ENCODE results near the gene DDX20.
"Not testable (repeated sequence)": the region's sequence is repeated elsewhere in the genome, so short reads cannot be mapped to it uniquely, and the experiment has no call there.

The DDX20 gene

DNA sequence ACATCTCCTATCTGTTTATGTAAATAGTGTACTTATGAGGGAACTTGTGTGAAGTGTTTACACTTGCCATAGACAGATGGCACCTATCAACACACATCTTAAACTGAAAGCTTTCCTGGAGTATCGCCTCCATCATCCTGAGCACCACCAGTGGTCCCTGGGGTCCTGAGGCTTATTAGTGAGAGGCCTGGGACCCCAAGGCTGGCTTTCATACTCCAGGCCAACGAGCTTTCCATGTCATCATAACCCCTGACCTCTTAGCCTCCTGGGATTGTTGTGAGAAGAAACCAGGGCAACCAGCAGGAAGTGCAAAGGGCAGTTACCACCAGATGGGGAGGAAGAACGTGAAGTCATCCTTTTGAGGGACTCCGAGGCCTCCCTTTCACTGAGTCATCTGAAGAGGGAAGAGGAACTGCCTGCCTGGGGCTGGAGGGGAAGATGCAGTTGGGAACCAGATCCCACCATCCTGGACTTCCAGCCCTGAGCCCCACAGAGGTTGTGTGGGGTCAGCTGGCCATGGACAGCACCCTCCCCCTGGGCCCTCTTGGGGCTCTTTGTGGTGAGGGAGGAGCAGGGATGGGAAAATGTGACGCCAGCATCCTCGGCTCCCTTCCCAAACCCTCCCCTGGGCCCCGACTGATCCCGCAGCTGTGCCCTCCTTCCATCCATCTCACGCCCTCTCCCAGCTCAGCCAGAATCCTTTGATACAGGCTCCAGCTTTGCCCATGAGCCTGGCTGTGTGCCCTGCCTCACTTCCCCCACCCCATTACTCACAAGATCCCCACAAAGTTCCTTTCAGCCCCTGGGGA is 22.3 kb upstream of the DDX20 start:
- DNase-seq (ENCODE audit: low spot score): peak; percentile 66
- no peak for FAIRE-seq

DNA sequence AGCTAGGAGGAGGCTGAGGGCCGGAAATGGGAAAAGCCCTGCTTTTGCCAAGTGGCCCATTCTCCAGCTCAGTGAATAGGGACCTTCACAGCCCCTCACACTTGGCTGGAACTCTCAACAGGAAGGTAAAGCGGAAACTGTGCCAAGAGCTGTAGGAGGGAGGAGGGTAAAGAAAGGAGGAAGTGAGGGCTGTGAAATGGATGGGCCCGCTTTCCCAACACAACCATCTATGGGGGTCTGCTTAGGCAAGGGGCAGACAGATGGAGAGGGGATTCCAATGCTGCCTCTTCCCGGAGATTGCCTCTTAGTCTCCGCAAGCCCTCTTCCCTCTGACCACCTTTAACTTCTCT is 21.7 kb upstream of the DDX20 start:
- DNase-seq (ENCODE audit: low spot score) (no peak), FAIRE-seq (no peak)

DNA sequence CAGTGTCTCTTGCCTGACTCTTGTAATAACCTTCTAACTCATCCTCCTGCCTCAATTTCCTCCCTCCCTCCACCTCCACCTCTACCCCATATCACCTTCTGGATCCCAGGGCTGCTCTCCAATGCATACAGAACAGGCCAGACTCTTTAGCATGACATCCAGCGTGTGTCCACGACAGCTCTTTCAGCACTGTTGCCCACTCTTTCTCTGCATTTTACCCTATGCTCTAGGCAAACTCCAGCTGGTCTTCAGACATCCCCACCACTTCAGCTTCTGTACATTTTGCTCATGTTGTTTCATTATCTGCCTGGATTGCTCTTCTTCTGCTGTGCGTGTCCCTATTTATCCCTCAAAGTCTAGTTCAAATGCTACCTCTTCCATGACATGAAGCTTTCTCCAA is 21.3 kb upstream of the DDX20 start:
- DNase-seq (ENCODE audit: low spot score): no peak
- no peak for FAIRE-seq

DNA sequence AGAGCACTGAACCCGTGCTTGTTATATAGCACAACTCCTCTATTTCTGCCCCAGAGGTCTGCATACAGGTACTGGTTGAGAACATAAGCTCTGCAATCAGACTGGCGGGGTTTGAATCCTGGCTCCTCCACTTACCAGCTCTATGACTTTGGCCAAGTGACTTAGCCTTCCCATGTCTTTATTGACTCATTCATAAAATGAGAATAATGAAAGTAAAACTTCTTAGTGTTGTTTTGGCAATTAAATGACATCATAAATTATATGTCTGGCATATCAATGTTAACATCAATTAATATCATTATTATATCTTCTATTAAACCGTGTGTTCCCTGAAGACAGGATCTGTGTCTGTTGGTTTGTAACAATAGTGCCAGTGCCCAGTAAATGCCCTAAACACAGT is 20.8 kb upstream of the DDX20 start:
- DNase-seq (ENCODE audit: low spot score) (no peak), FAIRE-seq (no peak)

DNA sequence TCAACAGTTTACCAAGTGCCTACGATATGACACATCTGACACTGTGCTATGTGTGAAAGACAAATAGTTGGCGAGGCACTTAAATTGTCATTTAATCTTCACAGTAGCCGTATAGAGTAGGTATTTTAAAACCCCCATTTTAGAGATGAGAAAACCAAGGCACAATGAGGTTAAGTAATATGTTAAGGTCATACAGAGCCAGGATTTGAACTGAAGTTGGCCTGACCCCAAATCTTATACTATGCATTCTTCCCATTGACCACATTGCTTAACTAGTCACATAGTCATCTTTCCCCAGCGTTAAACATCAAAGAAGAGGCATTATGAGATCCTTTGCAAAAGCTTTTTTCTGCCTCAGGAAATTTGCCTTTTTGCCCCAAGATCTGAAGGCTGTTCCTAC is 20.4 kb upstream of the DDX20 start:
- DNase-seq (ENCODE audit: low spot score) (no peak), FAIRE-seq (no peak)

DNA sequence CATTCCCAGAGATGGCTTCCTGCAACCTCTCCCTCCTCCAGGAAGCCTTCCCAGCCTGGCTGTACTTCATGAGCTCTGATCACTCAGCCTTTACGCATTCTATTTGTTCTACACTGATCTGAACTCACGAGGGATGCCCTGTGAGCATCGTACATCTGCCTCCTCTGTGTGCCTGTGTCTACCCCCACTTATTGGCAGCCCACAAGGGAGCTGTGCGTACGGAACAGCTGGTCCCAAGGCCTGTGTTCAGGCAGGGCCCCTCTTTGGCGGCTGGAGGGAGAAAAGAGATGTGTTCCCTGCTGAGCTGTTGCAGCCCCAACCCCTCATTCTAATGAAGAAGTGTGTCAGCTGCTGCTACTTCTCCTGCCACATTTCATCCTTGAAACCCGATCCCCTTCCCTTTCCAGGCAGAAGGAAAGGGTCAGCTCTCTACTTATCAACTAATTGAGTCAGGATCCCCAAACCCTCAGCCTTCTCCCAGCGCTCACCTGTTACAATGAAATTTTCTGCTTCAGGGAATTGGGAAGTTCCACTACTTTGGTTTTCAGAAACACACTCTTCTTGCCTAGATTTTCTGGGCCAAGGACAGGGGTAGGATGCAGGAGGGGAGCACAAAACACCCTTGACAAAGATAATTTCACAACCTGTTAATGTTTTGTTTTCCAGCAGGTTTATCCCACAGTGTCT is 19.7 kb upstream of the DDX20 start:
- no peak for FAIRE-seq
- DNase-seq (ENCODE audit: low spot score): no peak

DNA sequence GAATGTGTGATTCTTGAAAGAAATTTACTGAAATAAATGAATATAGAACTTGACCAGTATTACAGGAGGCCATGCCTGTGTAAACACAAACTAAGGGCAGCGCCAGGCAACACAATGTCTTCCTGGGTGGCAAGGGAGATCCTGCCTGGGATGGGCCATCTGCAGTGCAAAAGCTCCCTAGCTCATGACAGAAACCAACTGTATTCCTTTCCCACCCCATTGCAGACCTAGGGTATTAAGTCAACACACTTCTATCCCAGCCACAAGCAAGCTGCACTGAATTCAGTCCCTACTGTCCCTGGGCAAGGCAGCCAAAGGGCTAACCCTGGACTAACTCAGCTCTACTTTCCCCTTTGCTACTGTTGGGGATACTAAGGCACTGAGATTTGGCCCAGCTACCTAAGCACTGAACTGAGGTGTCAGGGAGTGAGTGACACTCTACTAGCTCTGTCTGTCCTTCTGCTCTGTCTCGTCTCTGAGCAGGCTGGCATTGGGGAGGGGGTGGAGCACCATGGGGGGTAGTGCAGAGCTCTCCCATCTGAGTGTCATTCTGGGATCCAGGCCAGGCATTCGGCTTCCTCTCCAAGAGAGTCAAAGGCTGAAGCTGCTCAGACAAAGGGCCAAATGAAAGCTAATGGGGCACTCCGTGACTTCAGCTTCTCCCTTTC is 19.0 kb upstream of the DDX20 start:
- FAIRE-seq: no peak
- no peak for DNase-seq (ENCODE audit: low spot score)

DNA sequence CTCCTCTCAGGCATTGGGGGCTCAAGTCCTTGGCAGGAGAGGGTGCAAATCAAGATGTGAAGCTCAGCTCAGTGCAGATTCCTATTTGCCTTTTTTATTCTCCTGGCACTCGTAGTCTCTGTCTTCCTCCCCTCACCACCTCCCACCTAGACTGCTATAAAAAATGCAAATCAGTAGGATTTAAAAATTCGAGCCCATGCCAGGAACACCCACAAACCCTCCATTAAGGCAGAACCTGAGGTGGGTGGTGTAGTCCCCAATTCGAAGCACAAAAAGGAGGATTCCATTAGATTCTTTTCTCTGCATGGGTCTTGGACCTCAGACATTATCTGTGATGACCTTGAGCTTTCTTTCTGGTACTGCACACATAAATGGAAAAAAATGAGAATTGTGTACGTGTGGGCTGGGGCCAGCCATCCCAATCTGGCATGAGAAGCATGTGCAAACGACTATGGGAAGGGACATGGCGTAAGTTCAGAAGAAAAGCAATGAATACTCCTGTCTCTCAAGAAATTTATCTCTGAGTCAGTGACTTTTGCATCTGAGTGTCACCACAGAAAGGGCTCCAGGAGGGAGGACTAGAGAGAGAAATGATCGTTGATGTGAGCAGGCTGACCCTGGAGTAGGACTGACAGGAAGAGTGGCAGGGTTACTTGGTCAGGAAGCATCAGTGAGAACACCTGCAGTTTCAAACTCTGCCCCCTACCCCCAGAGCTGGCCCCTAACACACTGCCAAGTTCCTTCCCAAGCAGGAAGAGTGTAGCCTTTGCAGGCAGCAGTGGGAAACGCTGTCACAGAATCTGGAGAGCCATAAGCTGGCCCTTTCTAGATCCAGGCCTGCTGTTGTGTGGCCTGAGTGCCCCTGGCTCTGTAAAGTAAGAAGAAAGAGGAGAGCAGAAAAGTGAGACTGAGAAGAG is 18.2 kb upstream of the DDX20 start:
- DNase-seq (ENCODE audit: low spot score): no peak
- FAIRE-seq: no peak

DNA sequence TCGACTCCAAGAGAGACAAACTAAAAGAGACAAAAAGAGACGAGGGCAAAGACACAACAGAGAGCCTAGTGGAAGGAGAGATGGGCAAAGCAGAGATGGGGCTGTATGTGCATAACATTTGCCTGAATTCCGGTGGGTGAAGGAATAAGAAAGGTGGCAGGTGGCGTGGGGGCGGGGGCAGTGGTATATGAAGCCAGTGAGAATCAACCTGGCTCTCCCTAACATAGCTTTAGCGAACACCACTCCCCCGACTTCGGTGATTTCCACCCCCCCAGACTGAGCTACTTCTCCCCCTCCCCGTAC is 17.6 kb upstream of the DDX20 start:
- DNase-seq (ENCODE audit: low spot score) (no peak), FAIRE-seq (no peak)

DNA sequence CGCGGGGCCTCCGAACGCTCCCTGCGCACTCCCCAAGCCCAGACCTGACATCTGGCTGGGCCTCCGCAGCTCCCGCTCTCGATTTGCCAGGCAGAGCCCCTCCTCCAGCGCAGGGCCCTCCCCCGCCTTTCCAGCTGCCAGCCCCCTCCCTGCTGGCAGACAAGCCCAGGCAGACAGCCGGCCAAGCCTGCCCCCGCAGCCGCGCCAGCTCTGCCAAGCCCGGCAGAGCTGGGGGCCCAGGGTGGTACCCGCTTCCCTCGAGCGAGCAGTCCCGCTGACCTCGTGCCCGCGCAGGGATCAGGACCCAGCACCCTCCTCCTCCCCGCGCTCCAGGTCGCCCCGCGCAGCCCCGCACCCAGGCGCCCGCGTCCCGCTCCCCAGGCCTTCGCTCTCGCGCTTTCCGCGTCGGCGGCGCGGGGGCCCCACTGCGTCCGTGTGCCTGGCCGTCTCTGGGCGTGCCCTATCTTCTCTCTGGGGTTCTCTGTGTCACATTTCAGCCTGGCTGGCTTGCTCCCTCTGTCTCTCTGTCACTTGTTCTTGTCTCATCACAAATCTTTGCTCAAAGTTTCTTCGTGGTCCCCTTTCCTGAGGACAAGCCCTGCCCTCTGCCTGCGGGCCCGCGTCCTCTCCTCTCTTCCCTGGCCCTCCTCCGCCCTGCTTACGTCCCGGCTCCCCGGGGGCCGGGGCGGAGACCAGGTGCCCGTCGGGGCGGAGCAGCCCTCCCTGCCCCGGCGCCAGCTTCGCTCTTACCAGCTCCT is 17.1 kb upstream of the DDX20 start:
- no peak for FAIRE-seq
- peak; percentile 38 for DNase-seq (ENCODE audit: low spot score)

DNA sequence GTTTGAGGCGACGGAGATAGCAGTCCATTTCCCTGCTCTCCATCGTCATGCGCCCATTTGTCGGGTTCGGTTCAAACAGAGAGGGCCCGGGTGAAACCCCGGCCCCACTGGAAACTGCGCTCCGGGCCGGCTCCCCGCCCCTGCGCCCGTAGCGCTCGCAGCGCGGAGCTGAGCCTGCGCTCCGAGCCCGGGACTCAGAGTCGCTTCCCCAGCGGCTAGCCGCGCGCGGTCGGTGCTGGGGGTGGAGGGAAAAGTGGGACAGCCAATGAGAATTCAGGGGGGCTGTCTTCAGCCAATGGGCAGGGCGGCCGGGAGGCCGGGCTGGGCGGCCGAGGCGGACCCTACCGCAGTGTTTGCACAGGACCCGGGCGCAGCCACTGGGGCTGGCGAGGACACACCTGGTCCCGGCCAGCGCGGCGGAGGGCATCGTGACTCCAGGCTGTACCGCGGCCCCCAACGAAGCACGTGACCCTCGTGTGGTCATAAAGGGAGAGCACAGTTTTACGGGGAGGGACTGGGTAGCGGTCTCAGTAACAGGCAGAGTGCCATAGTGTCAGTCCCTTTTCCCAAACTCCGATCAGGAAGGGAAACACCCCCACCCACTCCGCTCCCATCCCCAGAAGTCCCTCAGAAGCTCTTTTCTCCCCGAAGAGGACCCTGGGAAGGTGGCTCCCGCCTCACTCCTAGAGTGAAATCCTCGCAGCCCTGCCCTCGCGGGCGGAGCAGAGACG is 16.3 kb upstream of the DDX20 start, which contains the start of gene INKA2:
Gene INKA2 (minus strand): TSS at position 202 of the 731 bp plus-strand sequence. CDS start 153 bp downstream, at position 49.
- FAIRE-seq (no peak), DNase-seq (ENCODE audit: low spot score) (peak; percentile 59)

DNA sequence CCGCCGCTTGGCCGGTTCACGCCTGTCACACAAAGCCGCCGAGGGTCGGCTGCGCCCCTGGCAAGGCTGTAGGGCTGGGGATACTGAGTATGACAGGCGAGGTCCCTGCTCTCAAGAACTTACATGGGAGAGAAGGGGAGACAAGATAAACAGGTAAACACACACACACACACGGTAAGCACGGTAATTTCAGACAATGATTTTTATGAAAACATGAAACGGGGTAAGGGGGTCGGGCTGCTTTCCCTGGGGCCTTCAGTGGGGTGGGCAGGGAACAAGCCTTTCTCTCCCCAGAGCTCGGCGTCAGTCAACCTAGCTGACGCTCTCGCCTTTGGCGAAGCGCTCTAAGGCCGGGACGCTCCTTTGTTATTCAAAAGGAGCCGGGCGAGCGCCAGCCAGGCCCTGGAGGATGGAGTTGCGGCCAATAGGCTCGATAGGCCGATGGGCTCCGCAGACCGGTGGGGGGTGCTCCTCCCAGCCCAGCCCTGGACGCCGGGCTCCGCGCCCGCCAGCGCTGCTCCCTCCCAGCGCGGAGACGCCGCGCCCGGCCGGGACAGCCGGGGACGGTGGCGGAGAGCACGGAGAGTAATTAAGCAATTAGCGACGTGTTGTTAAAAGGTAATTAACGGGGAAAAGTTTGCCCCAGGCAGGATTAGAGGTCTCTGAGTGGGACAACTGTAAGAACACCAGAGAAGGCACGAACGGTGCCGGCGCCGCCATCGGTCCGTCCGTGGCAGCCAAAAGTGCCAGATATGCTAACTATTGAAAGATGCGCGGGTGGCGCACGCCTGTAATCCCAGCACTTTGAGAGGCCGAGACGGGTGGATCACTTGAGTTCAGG is 15.6 kb upstream of the DDX20 start:
- FAIRE-seq: no peak
- no peak for DNase-seq (ENCODE audit: low spot score)

DNA sequence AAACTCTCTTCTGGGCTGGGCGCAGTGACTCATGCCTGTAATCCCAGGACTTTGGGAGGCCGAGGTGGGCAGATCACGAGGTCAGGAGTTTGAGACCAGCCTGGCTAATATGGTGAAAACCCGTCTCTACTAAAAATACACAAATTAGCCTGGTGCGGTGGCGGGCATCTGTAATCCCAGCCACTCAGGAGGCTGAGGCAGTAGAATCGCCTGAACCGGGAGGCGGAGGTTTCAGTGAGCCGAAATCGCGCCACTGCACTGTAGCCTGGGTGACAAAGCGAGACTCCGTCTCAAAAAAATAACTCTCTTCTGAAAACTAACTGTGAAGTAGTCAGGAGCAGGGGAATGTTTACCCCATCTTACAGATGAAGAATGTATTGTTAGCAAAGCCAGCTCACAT is 13.4 kb upstream of the DDX20 start:
- not testable (repeated sequence) for FAIRE-seq; DNase-seq (ENCODE audit: low spot score)

DNA sequence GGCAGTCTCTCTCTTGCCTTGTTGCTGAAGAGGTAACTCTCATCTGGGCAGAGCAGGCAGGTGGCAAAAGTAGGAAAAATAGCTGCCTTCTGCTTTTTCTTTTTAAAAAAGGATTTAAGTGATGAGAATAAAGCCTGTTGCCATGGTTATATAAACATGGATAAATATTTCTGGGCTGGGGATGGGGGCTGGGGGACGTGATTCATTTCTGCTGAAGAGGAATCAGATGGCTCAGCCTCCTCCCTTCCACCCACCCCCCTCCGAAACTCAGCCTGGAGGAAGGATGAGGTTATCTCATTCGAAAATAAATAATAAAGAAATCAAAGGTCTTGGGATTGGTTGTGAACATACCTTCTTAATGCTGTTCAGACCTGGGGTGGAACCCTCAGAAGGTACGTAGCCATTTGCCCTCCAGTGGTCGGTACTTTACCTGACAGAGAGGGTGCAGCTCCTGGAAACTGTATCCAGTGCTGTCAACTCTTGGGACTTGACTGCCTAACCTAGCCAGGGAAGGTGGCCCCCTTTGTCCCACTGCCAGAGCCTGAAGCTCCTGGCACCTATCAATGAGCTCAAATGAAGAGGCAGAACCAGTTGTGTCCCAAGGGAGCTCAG is 12.7 kb upstream of the DDX20 start:
- FAIRE-seq (no peak), DNase-seq (ENCODE audit: low spot score) (no peak)

DNA sequence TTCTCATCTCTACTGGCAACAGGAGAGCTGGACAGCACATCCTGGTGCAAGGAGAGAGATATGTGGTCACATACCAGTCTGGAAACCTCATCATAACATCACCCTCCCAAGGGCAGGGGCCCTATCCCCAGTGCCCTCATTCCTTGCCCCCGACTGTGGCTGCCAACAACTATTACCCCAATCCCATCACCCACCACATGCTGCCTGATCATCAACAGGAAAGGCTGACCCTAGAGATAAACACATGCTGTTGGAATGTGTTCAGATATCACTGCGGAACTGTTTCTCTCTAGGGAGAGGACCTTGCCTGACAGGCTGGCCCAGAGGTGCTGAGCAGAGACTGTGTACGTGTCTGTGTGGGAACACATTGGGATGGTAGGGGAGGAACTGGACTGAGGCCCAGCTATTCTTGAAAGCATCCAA is 12.0 kb upstream of the DDX20 start:
- FAIRE-seq: no peak
- DNase-seq (ENCODE audit: low spot score): no peak

DNA sequence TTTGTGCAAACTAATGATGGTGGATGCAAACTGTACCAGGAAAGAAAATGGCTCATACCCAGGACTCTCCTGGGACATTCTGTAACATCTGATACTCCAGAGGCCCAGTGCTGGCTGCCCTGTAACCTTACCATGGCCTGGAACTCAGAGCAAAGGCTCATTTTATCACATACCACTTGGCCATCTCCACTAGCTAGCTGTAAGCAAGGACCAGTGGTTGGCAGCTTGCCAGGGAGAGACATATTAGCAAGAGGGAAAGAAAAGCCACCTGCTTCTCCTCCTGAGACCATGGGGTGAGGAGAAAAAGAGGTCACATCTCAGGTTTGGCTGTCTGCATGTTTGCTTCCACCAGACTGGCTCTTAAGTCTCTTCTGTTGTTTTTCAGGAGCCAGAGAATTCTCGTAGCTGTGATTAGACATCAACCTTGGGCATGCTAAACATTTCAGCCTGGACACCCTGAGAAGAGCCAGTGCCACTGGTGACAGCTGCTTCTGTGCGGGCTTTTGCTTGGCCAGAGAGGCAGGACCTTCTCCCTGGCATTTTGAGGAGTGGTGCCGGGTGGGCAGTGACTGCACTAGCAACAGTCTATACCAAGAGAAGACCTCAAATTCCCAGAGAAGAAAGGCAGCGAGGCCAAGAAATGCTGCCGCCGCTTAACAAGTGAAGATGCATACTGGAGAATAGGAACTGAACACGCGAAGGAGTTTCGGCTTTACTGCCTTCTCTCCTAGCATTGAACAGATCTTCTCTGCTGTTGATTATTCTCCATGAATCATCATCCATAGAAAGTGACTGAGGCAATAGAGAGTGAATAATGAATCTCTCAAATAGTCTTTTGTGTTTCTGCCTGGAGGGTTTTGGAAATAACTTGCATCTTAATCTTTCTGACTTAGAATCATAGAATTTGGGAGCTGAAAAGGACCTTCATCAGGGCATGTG is 9.8 kb upstream of the DDX20 start:
- DNase-seq (ENCODE audit: low spot score) (no peak), FAIRE-seq (no peak)

DNA sequence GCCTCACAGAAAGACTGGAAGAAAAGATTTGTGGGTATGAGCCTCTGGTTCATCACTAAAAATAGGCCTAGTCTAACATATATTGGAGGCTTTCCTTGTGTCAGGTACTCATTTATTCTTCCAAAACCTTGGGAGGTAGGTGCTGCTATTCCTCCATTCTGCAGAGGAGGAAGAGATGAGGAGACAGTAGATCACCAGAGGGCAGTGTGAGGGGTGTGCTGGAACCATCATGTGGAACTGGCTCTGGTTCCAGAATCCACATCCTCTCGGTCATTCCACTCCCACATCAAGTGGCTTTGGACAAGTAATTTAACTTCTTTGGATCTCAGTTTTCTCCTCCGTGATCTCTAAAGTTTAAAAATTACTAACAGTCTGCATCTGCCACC is 9.1 kb upstream of the DDX20 start:
- no peak for FAIRE-seq

DNA sequence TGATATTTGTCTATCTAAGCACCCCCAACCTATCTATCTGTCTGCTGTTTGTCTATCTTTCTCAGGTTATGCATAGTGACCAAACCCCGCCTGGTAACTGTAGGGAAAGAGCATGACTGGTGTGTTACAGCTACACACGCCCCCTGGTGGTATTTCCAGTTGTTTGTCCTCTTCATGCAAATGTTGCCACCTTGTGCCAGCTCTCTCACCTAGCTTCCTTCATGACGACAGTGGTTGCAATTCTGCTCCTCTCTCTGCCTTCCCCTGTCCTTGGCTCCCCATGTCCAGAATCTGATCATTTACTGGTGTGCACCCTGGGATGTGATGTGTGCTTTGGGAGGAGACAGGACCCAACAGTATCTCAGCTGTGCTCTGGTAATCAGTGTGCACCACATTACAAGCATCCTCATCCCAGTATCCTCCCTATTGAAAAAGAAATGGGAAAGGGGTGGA is 8.4 kb upstream of the DDX20 start:
- FAIRE-seq: no peak

More for the DNA sequence above, 9.1 kb upstream of the DDX20 start:
- DNase-seq (ENCODE audit: low spot score): no peak

More for the DNA sequence above, 8.4 kb upstream of the DDX20 start:
- DNase-seq (ENCODE audit: low spot score): peak; percentile 63

Measured in RCC 7860 (cell line).